HepG2 (cell line): ENCODE measurements around the gene RGPD6.
"Not testable (repeated sequence)": the region's sequence is repeated elsewhere in the genome, so short reads cannot be mapped to it uniquely, and the experiment has no call there.

Experiments used
- HNRNPL ChIP-seq: fragments of 200-400 bp; formaldehyde crosslinking; IDR thresholded peaks from 2 replicates; pipeline ENCODE4 v1.6.1; 2017; ENCODE audit warnings: mild to moderate bottlenecking, low read depth, low read length
- ZNF124 ChIP-seq: sonication (generic); formaldehyde crosslinking; IDR thresholded peaks from 2 replicates; pipeline ENCODE4 v1.4.0; 2020; ENCODE audit warnings: missing genetic modification reagents
- TF ChIP-seq, protein P1 (sequence below): sonication (generic); formaldehyde crosslinking; IDR thresholded peaks from 2 replicates; pipeline ENCODE4 v1.5.0; 2020; ENCODE audit warnings: mild to moderate bottlenecking, missing genetic modification reagents, moderate library complexity

DNA sequence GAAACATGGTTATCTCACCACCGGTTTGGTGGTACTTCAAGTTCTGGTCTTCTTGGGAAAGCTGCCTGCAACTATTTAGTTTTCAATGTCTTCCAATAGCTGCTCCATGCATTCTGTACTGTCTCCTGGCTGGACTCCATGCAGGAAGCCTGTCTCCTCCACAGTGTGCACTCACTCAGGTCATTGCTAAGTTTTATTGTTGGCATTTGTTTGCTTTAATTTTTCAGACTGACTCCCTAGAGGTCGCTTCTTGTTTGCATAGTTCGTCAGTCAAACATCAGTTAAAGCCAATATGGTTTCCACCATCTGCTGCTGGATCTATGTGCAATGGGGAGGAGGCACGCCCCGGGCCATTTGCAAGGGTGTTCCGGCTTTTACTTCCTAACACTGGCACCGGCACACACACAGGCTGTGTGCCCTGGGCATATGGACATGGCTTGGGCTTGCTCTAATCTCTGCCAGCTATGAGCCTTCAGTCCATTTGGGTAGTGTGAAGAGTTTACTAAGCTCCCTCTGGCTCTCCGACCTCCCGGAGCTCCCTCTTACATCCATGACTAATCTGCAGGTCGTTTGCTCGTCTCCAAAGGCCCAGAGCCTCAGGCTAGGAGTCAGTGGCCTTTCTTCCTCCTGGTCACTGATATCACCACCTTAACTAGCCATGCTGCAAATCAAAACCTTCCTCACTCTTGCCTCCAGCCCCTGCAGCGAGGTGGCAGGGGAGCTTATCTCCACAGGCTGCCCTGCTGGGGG is 2.4 kb upstream of the RGPD6 start:
- not testable (repeated sequence) for TF ChIP-seq ZNF124 (CRISPR knock-in tag); HNRNPL
- TF ChIP-seq, protein P1, sequence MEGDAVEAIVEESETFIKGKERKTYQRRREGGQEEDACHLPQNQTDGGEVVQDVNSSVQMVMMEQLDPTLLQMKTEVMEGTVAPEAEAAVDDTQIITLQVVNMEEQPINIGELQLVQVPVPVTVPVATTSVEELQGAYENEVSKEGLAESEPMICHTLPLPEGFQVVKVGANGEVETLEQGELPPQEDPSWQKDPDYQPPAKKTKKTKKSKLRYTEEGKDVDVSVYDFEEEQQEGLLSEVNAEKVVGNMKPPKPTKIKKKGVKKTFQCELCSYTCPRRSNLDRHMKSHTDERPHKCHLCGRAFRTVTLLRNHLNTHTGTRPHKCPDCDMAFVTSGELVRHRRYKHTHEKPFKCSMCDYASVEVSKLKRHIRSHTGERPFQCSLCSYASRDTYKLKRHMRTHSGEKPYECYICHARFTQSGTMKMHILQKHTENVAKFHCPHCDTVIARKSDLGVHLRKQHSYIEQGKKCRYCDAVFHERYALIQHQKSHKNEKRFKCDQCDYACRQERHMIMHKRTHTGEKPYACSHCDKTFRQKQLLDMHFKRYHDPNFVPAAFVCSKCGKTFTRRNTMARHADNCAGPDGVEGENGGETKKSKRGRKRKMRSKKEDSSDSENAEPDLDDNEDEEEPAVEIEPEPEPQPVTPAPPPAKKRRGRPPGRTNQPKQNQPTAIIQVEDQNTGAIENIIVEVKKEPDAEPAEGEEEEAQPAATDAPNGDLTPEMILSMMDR (CRISPR knock-in tag): not testable (repeated sequence)
